Left forelimb (tissue), 1 donor: Measurements from ENCODE around the gene PNPLA4.

Source experiments
- DNase-seq: peaks from one replicate; pipeline ENCODE4 v3.0.0-alpha.2; 2018; ENCODE audit warnings: low spot score

PNPLA4 gene

DNA sequence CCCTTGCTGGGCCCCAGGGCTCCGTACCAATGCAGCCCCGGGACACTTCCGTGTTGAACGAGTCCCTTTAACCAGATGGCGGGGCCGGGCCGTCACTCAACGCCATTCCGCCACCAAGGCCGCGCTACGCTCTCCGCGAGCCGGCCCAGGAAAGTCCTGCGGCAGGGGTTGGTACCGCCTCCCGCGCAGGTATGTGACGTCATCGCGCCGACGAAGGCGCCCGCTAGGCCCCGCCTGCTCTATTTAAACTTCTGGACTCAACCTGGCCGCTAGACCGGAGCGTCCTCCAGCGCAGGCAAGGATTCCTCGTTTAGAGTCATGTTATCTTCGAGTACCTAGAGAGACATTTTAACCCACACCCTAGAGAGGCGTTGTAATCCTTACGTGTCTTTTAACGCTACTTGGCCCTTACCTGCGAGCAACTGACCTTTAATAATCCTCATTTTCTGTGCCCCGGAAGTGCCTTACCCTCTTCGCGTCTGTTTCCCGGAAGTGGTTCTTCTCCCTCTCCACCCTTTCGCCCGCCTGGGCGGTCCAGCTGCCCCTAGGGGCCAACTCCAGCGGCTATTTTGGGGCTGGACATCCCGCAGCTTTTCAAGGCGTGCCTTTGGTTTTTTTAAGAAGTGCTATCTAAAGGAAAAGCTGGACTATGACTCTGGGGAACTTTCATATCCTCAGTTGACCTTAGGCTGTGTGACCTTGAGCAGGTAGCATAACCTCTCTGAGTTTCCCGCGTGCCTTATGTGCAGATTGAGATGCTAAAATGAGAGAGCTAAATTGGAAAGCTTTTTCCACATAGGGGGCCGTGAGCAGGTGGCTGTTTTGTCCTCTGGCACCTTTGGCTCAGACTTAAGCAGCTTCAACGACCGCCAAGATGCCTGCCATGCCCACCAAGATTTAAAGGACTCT is at the start of gene PNPLA4:
Gene PNPLA4, minus strand, starts transcription at position 155 of the 909 bp plus-strand sequence. CDS start 1,294 bp downstream, outside the sequence.
- peak; percentile 82 for DNase-seq

GRCh38 chrX:7972586-7972985 is 45.4 kb upstream of the PNPLA4 start:
- no peak for DNase-seq

GRCh38 chrX:7970428-7970827 is 43.2 kb upstream of the PNPLA4 start:
- no peak for DNase-seq

DNA sequence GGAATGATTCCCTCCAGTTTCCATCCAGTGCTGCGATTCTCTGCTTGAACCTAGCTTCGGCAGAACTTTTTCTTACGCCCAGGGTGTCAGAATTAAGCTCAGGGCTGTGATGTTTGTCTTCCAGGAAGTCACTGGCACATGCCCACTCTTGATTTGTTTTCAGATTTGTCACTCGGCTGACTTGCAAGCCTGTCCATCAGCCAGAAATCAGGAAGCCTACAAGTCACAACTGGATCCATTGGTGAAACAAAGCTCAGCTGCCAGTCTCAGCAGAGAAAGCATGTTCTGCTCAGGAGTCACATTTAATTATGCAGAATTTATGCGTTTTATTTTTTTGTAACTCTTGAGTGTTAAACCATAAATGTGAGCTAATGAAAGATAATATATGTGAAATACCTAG is 38.2 kb upstream of the PNPLA4 start:
- DNase-seq = no peak

DNA sequence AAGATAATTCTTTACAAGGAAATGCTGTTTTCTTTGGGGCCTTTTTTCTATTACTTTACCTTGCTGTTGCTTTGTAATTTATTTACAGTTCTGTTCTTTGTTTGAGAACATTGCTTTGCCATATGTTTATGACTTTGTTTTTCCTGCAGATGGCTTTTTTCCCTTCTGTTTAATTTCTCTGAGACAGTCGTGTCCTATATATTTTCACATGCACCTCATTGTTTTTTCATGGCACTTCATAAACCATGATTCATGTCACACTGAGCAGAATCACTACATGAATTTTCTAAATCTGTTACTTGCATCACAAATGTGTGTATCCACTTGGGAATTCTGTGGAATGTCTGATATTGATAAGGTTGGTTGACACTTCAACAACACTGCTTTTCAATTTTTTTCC is 33.0 kb upstream of the PNPLA4 start:
- no peak for DNase-seq

DNA sequence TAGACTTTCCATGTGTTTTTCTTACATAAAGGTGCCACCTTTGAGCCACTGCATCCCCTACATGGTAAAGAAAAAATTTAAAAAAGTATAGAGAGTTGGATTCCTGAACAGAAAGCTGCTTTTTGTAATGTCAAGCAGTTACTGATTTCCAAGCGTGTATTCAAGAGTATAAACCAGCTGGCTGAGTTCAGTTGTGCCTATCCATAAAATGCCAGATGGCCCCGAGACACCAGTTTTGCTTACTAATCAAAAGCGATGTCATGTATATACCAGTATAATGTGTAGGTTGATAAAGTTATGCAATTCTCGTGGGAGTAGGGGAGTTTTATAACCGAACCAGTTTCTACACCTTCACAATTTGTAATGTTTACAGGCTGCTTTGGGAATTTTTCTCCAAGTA is 26.2 kb upstream of the PNPLA4 start:
- no peak for DNase-seq

DNA sequence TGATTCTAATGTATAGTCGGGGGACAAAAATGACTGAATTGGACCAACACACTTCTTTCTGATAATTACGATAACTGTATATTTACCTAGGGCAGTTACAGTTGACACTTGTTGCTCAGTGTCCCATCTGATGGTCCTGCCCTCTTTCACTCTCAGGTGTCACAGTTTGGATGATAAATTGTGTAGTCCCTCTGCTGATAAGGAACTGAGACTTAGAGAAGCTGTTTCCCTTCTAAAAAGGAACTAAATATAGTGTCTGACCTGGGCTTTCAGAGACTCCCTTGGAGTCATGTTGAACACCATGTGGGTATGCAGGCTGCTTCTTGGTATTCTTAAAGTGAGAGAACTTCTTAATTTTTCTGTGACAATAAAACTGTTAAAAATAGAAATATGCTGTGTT is 23.7 kb upstream of the PNPLA4 start:
- DNase-seq = no peak

GRCh38 chrX:7948483-7948882 is 21.3 kb upstream of the PNPLA4 start:
- DNase-seq = no peak

- DNase-seq = no peak
Observed at GRCh38 chrX:7946960-7947359, 19.7 kb upstream of the PNPLA4 start.

GRCh38 chrX:7943600-7944245 is 16.5 kb upstream of the PNPLA4 start:
- no peak for DNase-seq

GRCh38 chrX:7941390-7942042 is 14.3 kb upstream of the PNPLA4 start:
- no peak for DNase-seq

GRCh38 chrX:7934026-7934425 is 6.8 kb upstream of the PNPLA4 start:
- no peak for DNase-seq

DNA sequence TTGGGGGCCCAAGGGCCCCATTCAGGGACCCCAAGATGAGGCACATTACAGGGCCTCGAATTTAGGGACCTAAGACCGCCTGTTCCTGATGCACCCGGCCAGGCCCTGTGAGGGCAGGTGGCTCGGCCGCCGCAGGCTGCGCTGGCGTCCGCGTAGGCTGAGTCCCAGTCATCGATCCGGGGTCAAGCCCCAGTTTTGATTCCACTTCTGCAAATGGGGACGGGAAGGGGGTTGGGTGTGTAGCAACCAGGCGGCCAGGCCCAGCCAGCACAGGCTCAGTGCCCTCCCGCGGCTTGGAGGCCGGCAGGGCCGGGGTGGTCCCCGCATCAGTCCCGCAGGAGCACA is 327 bp downstream of the PNPLA4 start:
- DNase-seq = no peak

DNA sequence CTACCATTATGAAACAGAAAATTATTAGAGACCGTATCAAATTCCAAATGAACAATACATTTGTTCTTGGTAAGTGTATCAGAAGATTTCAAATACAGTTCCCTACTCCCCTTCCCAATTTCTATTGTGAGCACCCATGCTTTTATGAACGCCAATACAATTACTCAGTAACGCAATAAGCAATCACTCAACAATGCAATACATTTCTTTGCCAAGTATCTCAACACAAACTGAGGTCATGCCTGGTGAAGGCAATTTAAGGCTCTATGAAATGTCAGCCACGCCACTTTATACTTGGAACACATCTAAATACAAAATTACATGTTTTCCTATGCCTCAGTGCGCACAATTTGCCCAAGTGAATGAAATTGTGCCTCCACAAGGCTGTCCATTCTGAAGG is 712 bp downstream of the PNPLA4 start:
- no peak for DNase-seq

- no peak for DNase-seq
Observed at GRCh38 chrX:7925867-7926472, 1.2 kb downstream of the PNPLA4 start.

DNA sequence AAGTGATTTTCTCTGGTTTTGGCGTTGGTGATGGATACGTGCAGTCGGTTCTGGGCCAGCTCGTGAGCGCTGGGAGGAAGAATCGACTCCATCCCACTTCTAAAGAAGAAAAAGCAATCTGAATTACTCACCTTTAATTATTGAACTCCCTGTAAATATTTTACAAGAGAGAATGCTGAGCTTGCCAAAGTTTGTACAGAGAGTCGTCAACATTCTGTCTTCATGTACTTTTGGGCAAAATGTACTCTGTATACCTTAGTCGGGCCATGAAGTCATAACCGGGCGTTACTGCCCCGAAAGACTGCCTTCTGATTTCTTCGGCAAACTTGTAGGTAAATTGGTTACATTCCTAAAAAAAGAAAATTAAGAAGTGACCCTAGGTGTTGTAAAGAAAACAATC is 5.5 kb downstream of the PNPLA4 start:
- DNase-seq = no peak

DNA sequence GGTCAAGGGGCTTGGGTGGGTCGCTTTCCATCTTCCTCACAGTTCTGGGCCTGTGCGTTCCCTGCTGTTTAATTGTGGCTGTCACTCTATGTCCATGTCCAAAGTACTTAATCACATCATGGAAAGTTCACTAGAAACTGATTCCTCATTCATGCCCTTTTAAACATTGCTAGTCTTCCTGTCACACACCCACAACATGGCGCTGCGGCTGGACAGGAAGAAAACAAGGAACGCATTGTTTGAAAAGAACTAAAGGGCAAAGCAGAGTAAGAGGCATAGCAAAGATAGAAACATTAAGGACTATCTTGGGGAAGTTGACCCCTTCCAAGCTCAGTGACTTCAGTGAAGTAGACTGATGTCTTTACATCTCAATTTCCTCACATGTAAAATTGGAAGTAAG is 18.4 kb downstream of the PNPLA4 start:
- DNase-seq = no peak

- DNase-seq = no peak
Observed at GRCh38 chrX:7904562-7904961, 22.7 kb downstream of the PNPLA4 start.

DNA sequence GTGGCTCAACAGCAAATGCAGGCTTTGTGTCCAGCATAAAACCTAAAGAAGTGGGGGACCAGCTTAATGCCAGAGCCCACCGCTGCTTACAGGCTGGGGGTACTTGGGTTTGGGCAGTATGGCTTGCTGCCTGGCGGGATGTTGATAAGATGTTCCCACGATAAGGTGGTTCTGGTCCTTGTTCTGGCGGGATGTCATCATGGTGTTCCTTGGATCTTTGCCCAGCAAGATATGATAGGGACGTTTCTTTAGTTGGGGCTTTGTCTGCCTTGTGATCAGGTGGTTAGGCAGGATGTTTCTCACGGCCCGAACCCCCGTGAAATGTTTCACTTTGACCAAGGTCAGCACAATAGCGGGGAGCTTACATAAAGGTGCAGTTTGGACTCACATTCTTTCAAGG is 35.3 kb downstream of the PNPLA4 start:
- DNase-seq = no peak

GRCh38 chrX:7889680-7890079 is 37.5 kb downstream of the PNPLA4 start:
- DNase-seq = no peak

GRCh38 chrX:7889135-7889534 is 38.1 kb downstream of the PNPLA4 start:
- DNase-seq = no peak

DNA sequence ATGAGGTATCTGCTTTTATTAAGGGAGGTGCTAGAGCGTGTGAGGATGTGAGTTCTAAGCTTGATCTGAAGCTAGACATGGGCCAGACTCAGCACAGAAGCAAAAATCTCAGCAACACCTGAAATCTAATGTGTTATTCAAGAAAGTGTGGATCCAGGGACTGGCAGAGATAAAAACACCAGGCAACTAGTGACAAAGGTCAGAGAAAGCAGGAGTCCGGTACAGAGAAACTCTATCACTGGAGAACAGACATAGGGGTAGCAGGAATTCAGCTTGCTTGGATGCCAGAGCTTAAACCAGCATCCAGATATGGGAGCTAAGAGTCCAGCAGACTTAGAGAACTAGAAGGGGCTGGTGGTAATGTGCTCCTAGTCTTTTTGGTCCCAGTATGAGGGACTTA is 50.3 kb downstream of the PNPLA4 start:
- DNase-seq = no peak

DNA sequence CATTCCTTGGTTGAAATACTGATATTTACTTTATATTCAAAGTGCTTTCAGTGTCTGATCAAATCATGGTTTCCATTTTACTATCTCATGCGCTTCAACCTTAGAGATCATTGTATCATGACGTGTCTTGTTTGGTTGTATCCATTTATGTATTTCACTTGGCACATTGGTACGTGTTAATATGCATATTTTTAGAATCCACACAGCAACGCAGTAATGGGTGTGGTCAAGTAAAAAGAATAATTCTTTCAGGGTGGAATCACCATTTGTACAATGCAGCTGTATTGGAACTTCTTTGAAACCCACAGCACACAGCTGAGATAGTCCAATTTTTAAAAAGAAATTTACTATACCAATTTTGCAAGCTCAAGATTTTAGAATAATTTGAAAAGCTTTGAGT is 55.2 kb downstream of the PNPLA4 start:
- DNase-seq = no peak
